ENCODE results near the gene C4BPB. TPM values are rescaled to one million over a fixed set of nuclear protein-coding genes. Genes with fewer than 3 reads are reported as not detected.

C4BPB gene
- total RNA-seq, 1 experiment from 2014 or later = not detected

- no peak for DNase-seq (ENCODE audit: unreplicated experiment)
- CTCF ChIA-PET = interaction anchor here (0.6 to 1.0 kb wide), 4 partner anchors 13 to 224 kb away, joined by 3 read pairs; no protein-coding TSS in a partner anchor
- intact Hi-C loops (cut with micrococcal nuclease) = no loop called here
- Mint-ChIP-seq H3K4me1 (ENCODE audit: insufficient read depth, unreplicated experiment) (no peaks in the 10 kb centered on the region), H3K27me3 (ENCODE audit: insufficient read depth, unreplicated experiment) (peaks cover 21% of the 10 kb centered on the region), H3K9me3 (ENCODE audit: unreplicated experiment) (no peaks in the 10 kb centered on the region), H3K4me3 (ENCODE audit: unreplicated experiment) (no peak overlapping the region), H3K27ac (ENCODE audit: low read depth, unreplicated experiment) (no peak overlapping the region), H3K36me3 (ENCODE audit: insufficient read depth, unreplicated experiment) (no peaks in the 10 kb centered on the region)
- TF ChIP-seq, protein P1, sequence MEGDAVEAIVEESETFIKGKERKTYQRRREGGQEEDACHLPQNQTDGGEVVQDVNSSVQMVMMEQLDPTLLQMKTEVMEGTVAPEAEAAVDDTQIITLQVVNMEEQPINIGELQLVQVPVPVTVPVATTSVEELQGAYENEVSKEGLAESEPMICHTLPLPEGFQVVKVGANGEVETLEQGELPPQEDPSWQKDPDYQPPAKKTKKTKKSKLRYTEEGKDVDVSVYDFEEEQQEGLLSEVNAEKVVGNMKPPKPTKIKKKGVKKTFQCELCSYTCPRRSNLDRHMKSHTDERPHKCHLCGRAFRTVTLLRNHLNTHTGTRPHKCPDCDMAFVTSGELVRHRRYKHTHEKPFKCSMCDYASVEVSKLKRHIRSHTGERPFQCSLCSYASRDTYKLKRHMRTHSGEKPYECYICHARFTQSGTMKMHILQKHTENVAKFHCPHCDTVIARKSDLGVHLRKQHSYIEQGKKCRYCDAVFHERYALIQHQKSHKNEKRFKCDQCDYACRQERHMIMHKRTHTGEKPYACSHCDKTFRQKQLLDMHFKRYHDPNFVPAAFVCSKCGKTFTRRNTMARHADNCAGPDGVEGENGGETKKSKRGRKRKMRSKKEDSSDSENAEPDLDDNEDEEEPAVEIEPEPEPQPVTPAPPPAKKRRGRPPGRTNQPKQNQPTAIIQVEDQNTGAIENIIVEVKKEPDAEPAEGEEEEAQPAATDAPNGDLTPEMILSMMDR (IDR thresholded peaks at IDR 0.05; ENCODE audit: unreplicated experiment) = no peak
- no TSS peak for BruUV-seq (replicated peaks)
- POLR2A ChIA-PET = no interaction called here
Observed at GRCh38 chr1:207112616-207113296, 24.1 kb downstream of the C4BPB start.

DNA sequence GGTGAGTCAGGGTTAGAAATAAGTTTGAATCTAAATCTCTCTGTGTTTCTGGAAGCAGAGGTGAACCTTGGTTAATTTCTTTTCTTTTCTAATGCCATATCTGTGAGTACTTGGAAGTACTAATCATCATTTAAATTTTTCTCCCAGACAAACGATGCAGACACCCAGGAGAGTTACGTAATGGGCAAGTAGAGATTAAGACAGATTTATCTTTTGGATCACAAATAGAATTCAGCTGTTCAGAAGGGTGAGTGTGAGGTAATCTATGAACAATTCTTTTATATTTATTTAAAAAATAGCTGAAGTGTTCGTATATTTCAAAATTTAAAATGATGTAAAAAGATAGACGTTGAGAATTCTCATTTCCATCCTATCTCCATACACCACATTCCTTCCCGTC is 26.6 kb downstream of the C4BPB start:
- Mint-ChIP-seq H3K27me3 (ENCODE audit: insufficient read depth, unreplicated experiment) (peaks cover 15% of the 10 kb centered on the region), H3K9me3 (ENCODE audit: unreplicated experiment) (no peaks in the 10 kb centered on the region), H3K4me1 (ENCODE audit: insufficient read depth, unreplicated experiment) (no peaks in the 10 kb centered on the region), H3K27ac (ENCODE audit: low read depth, unreplicated experiment) (no peak overlapping the region), H3K36me3 (ENCODE audit: insufficient read depth, unreplicated experiment) (no peaks in the 10 kb centered on the region), H3K4me3 (ENCODE audit: unreplicated experiment) (no peak overlapping the region)
- DNase-seq (ENCODE audit: unreplicated experiment) = no peak
- TF ChIP-seq, protein P1 (IDR thresholded peaks at IDR 0.05; ENCODE audit: unreplicated experiment) = no peak
- BruUV-seq (replicated peaks) = no TSS peak
- ChIA-PET POLR2A (interaction anchor here (0.8 kb wide), 1 partner anchor 11 kb away, joined by 3 read pairs; the partner anchor contains the start of gene C4BPA), CTCF (interaction anchor here (1.0 to 1.5 kb wide), 2 partner anchors 25 to 298 kb away, joined by 4 to 6 read pairs; no protein-coding TSS in a partner anchor)
- intact Hi-C loops (cut with micrococcal nuclease) = no loop called here

- H3K36me3 Mint-ChIP-seq (ENCODE audit: insufficient read depth, unreplicated experiment) = no peaks in the 10 kb centered on the region
- intact Hi-C loops (cut with micrococcal nuclease) = no loop called here
- no peaks in the 10 kb centered on the region for H3K4me1 Mint-ChIP-seq (ENCODE audit: insufficient read depth, unreplicated experiment)
- H3K27ac Mint-ChIP-seq (ENCODE audit: low read depth, unreplicated experiment) = no peak overlapping the region
- no TSS peak for BruUV-seq (replicated peaks)
- CTCF ChIA-PET = interaction anchor here (0.8 kb wide), 1 partner anchor 281 kb away, joined by 3 read pairs; no protein-coding TSS in a partner anchor
- H3K9me3 Mint-ChIP-seq (ENCODE audit: unreplicated experiment) = peaks cover 13% of the 10 kb centered on the region
- TF ChIP-seq, protein P1 (IDR thresholded peaks at IDR 0.05; ENCODE audit: unreplicated experiment) = no peak
- no peak overlapping the region for H3K4me3 Mint-ChIP-seq (ENCODE audit: unreplicated experiment)
- no peaks in the 10 kb centered on the region for H3K27me3 Mint-ChIP-seq (ENCODE audit: insufficient read depth, unreplicated experiment)
- DNase-seq (ENCODE audit: unreplicated experiment) = no peak
- POLR2A ChIA-PET = no interaction called here
Observed at GRCh38 chr1:207124389-207124788, 35.7 kb downstream of the C4BPB start.

DNA sequence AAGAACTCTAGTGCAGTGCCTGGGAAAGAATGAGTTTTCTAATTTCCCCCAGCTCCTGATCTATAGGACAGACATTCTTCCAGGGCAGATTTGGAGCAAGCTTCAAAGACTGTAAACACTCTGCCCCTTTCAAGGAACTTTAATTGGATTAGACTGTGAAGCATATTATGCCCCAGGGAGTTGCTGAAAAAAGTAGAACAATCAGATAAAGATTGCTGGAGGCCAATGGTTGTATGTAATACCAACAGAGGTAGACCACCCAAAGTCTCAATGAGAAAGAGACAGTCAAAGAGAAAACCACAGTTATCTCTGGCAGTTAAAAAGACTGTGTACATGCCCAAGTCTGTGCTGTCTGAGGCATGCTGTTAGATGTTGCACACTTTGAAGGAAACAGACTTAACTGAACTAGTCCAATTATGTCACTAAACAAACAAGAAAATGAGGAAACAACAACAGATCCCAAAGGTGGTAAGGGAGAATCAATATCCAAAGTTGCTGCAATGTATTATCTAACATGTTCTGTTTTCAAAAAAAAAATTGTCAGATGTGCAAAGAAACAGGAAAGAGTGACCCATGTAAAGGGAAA is 39.8 kb downstream of the C4BPB start:
- no peak for DNase-seq (ENCODE audit: unreplicated experiment)
- intact Hi-C loops (cut with micrococcal nuclease) = no loop called here
- ChIA-PET CTCF (interaction anchor here (0.5 to 0.8 kb wide), 3 partner anchors 395 to 1516 kb away, joined by 3 to 5 read pairs (median 3); no protein-coding TSS in a partner anchor), POLR2A (interaction anchor here (1.0 kb wide), 1 partner anchor 35 kb away, joined by 4 read pairs; no protein-coding TSS in a partner anchor)
- Mint-ChIP-seq H3K36me3 (ENCODE audit: insufficient read depth, unreplicated experiment) (no peaks in the 10 kb centered on the region), H3K9me3 (ENCODE audit: unreplicated experiment) (peaks cover 18% of the 10 kb centered on the region), H3K27me3 (ENCODE audit: insufficient read depth, unreplicated experiment) (no peaks in the 10 kb centered on the region), H3K4me3 (ENCODE audit: unreplicated experiment) (no peak overlapping the region), H3K27ac (ENCODE audit: low read depth, unreplicated experiment) (no peak overlapping the region), H3K4me1 (ENCODE audit: insufficient read depth, unreplicated experiment) (no peaks in the 10 kb centered on the region)
- TF ChIP-seq, protein P1 (IDR thresholded peaks at IDR 0.05; ENCODE audit: unreplicated experiment) = no peak
- BruUV-seq (replicated peaks) = no TSS peak
